Measurements from ENCODE around the gene ZFHX3. TPM values are rescaled to one million over a fixed set of nuclear protein-coding genes. Genes with fewer than 3 reads are reported as not detected.

ZFHX3 gene
- total RNA-seq, 1 donor from 2014 or later = 34.8 TPM

- Histone ChIP-seq H3K36me3 (peaks cover 2 to 25% of the 10 kb centered on the region in 2 donors), H3K9me3 (no peaks in the 10 kb centered on the region), H3K27me3 (no peaks in the 10 kb centered on the region), H3K4me1 (peaks cover under 1 to 18% of the 10 kb centered on the region in 2 donors), H3K27ac (no peak overlapping the region), H3K4me3 (no peak overlapping the region)
- no peak for DNase-seq (ENCODE audit: low spot score in 2 of 2)
- intact Hi-C loops (cut with DNase I) = no loop called here
- no peak for TF ChIP-seq CTCF (IDR thresholded peaks at IDR 0.05)
These were observed 183.6 kb downstream of the ZFHX3 start for GRCh38 chr16:72864130-72864833.

GRCh38 chr16:72862090-72862489 is 185.8 kb downstream of the ZFHX3 start:
- Histone ChIP-seq H3K9me3 (no peaks in the 10 kb centered on the region), H3K4me3 (no peak overlapping the region), H3K27me3 (no peaks in the 10 kb centered on the region), H3K36me3 (peaks cover 2 to 24% of the 10 kb centered on the region in 2 donors), H3K27ac (no peak overlapping the region), H3K4me1 (peaks cover 2 to 32% of the 10 kb centered on the region in 2 donors)
- DNase-seq (ENCODE audit: low spot score in 2 of 2) = no peak
- intact Hi-C loops (cut with DNase I) = no loop called here
- TF ChIP-seq CTCF (IDR thresholded peaks at IDR 0.05) = no peak

- TF ChIP-seq CTCF (IDR thresholded peaks at IDR 0.05) = no peak
- peaks cover 2 to 34% of the 10 kb centered on the region in 2 donors for H3K4me1 ChIP-seq
- H3K9me3 ChIP-seq = no peaks in the 10 kb centered on the region
- DNase-seq (ENCODE audit: low spot score in 2 of 2) = no peak
- no peak overlapping the region for H3K4me3 ChIP-seq
- H3K27me3 ChIP-seq = no peaks in the 10 kb centered on the region
- intact Hi-C loops (cut with DNase I) = no loop called here
- H3K36me3 ChIP-seq = peaks cover 0 to 13% of the 10 kb centered on the region in 2 donors
- H3K27ac ChIP-seq = peak overlapping the region; percentile 85 to 89
These were observed 187.0 kb downstream of the ZFHX3 start for GRCh38 chr16:72860726-72861562.

GRCh38 chr16:72859581-72859980 is 188.3 kb downstream of the ZFHX3 start:
- Histone ChIP-seq H3K4me3 (peak overlapping the region in 1 of 2 donors; percentile 50), H3K9me3 (no peaks in the 10 kb centered on the region), H3K27ac (peak overlapping the region; percentile 85 to 89), H3K4me1 (peaks cover 2 to 35% of the 10 kb centered on the region in 2 donors), H3K36me3 (peaks cover 0 to under 1% of the 10 kb centered on the region in 2 donors), H3K27me3 (no peaks in the 10 kb centered on the region)
- intact Hi-C loops (cut with DNase I) = no loop called here
- TF ChIP-seq CTCF (IDR thresholded peaks at IDR 0.05) = no peak
- no peak for DNase-seq (ENCODE audit: low spot score in 2 of 2)

- intact Hi-C loops (cut with DNase I) = no loop called here
- Histone ChIP-seq H3K4me3 (peak overlapping the region in 1 of 2 donors; percentile 50), H3K27me3 (no peaks in the 10 kb centered on the region), H3K4me1 (peaks cover 5 to 42% of the 10 kb centered on the region in 2 donors), H3K36me3 (no peaks in the 10 kb centered on the region), H3K27ac (peak overlapping the region; percentile 85 to 89), H3K9me3 (no peaks in the 10 kb centered on the region)
- peak; percentile 14 to 85 for DNase-seq (ENCODE audit: low spot score in 2 of 2)
- TF ChIP-seq CTCF (IDR thresholded peaks at IDR 0.05) = no peak
These were observed 189.0 kb downstream of the ZFHX3 start for GRCh38 chr16:72858665-72859493.
